NCI-H446 treated with DMSO at 0.1 percent for 48 hours (cell line): ENCODE measurements around the gene PAX5.
A peak's percentile ranks its signal among the peaks of the same experiment; 100 is the strongest.

Experiments
- DNase-seq: peaks from one replicate; lab custom pipeline; 2025; lab: John Stamatoyannopoulos, UW

PAX5 gene

GRCh38 chr9:37037503-37038301 is 3.6 kb upstream of the PAX5 start:
- DNase-seq, result no peak

GRCh38 chr9:37036776-37037502 is 2.9 kb upstream of the PAX5 start:
- no peak for DNase-seq

GRCh38 chr9:37036371-37036775 is 2.3 kb upstream of the PAX5 start:
- no peak for DNase-seq

- no peak for DNase-seq
These were observed 1.7 kb upstream of the PAX5 start for GRCh38 chr9:37035648-37036370.

GRCh38 chr9:37034938-37035647 is 1.0 kb upstream of the PAX5 start:
- DNase-seq, result no peak

GRCh38 chr9:37034305-37034937 is 353 bp upstream of the PAX5 start:
- no peak for DNase-seq

GRCh38 chr9:37033141-37033540 is 927 bp downstream of the PAX5 start:
- DNase-seq, result no peak

- DNase-seq, result no peak
These were observed 1.4 kb downstream of the PAX5 start for GRCh38 chr9:37032713-37033112.

- DNase-seq, result no peak
These were observed 2.2 kb downstream of the PAX5 start for GRCh38 chr9:37031902-37032301.

- DNase-seq, result no peak
These were observed 3.0 kb downstream of the PAX5 start for GRCh38 chr9:37031081-37031480.

- no peak for DNase-seq
These were observed 3.5 kb downstream of the PAX5 start for GRCh38 chr9:37030611-37030939.

GRCh38 chr9:37029776-37030610 is 4.1 kb downstream of the PAX5 start:
- DNase-seq, result no peak

GRCh38 chr9:37029304-37029775 is 4.7 kb downstream of the PAX5 start:
- no peak for DNase-seq

GRCh38 chr9:37028420-37029031 is 5.5 kb downstream of the PAX5 start:
- no peak for DNase-seq

- peak; percentile 97 for DNase-seq
These were observed 6.3 kb downstream of the PAX5 start for GRCh38 chr9:37027582-37028419.

GRCh38 chr9:37026931-37027581 is 7.0 kb downstream of the PAX5 start:
- no peak for DNase-seq

- no peak for DNase-seq
These were observed 7.7 kb downstream of the PAX5 start for GRCh38 chr9:37026113-37026930.

GRCh38 chr9:37025823-37026112 is 8.3 kb downstream of the PAX5 start:
- no peak for DNase-seq
